WTC11 (cell line): Measurements from ENCODE around the gene VPS52. TPM values are rescaled to one million over a fixed set of nuclear protein-coding genes. Genes with fewer than 3 reads are reported as not detected.

Experiments
- ATAC-seq: fragments of 200-7000 bp; cut with Tn5 transposase; 2 replicates; pipeline ENCODE4 v1.10.0; 2021; ENCODE audit warnings: mild to moderate bottlenecking, moderate library complexity
- CTCF ChIA-PET: fragments of 300-600 bp; sonication (Branson Sonifier 250); formaldehyde crosslinking; loops from one replicate; lab custom pipeline; 2021; ENCODE audit warnings: antibody characterized with exemption; lab: Charles Lee
- POLR2A ChIA-PET: fragments of 350-600 bp; sonication (Branson Sonifier 250); formaldehyde crosslinking; loops from one replicate; lab custom pipeline; 2021; ENCODE audit warnings: antibody characterized with exemption; lab: Charles Lee
- DNase-seq: peaks from one replicate; pipeline ENCODE4 v3.0.0; 2021; ENCODE audit warnings: low spot score
- H3K27ac Mint-ChIP-seq: 2 replicates; pipeline ENCODE4 v1.8.0; 2021; ENCODE audit warnings: mixed read lengths
- H3K27me3 Mint-ChIP-seq: 2 replicates; pipeline ENCODE4 v1.8.0; 2021; ENCODE audit warnings: low read depth, mild to moderate bottlenecking, moderate library complexity, mixed read lengths
- H3K36me3 Mint-ChIP-seq: 2 replicates; pipeline ENCODE4 v1.8.0; 2021; ENCODE audit warnings: mixed read lengths
- H3K4me1 Mint-ChIP-seq: 2 replicates; pipeline ENCODE4 v1.8.0; 2022; ENCODE audit warnings: mixed read lengths
- H3K4me3 Mint-ChIP-seq: 2 replicates; pipeline ENCODE4 v1.8.0; 2021; ENCODE audit warnings: mild to moderate bottlenecking, moderate library complexity, mixed read lengths
- H3K9me3 Mint-ChIP-seq: 2 replicates; pipeline ENCODE4 v1.8.0; 2021; ENCODE audit warnings: mixed read lengths
- ARID4B ChIP-seq: sonication (generic); formaldehyde crosslinking; IDR thresholded peaks from 2 replicates; pipeline ENCODE4 v1.8.0; 2023; ENCODE audit warnings: missing genetic modification reagents, mild to moderate bottlenecking, borderline replicate concordance
- ATF2 ChIP-seq: sonication (generic); formaldehyde crosslinking; IDR thresholded peaks from 2 replicates; pipeline ENCODE4 v1.8.1; 2022; ENCODE audit warnings: low read depth, missing genetic modification reagents, borderline replicate concordance
- CTCF ChIP-seq: fragments of 200-600 bp; IDR thresholded peaks from 2 replicates; pipeline ENCODE4 v1.8.0; 2022; ENCODE audit warnings: antibody characterized with exemption
- E2F1 ChIP-seq: sonication (generic); formaldehyde crosslinking; IDR thresholded peaks from 2 replicates; pipeline ENCODE4 v1.8.0; 2022; ENCODE audit warnings: mild to moderate bottlenecking, missing genetic modification reagents
- ETV6 ChIP-seq: sonication (generic); formaldehyde crosslinking; IDR thresholded peaks from 2 replicates; pipeline ENCODE4 v1.8.1; 2022; ENCODE audit warnings: mild to moderate bottlenecking, missing genetic modification reagents
- GTF2I ChIP-seq: fragments of 250-450 bp; sonication (Bioruptor Pico); conservative IDR thresholded peaks from 2 replicates; pipeline ENCODE4 v1.4.0; 2021; ENCODE audit warnings: mild to moderate bottlenecking
- MYBL2 ChIP-seq: sonication (generic); formaldehyde crosslinking; IDR thresholded peaks from 2 replicates; pipeline ENCODE4 v1.8.1; 2023; ENCODE audit warnings: mild to moderate bottlenecking, moderate library complexity, missing genetic modification reagents
- NFE2L1 ChIP-seq: sonication (generic); formaldehyde crosslinking; IDR thresholded peaks from 2 replicates; pipeline ENCODE4 v1.8.1; 2023; ENCODE audit warnings: missing genetic modification reagents
- RELA ChIP-seq: sonication (generic); formaldehyde crosslinking; IDR thresholded peaks from 2 replicates; pipeline ENCODE4 v1.8.1; 2022; ENCODE audit warnings: missing genetic modification reagents, mild to moderate bottlenecking, borderline replicate concordance
- RORB ChIP-seq: fragments of 250-450 bp; sonication (Bioruptor Pico); IDR thresholded peaks from 2 replicates; pipeline ENCODE4 v1.9.0; 2021; ENCODE audit warnings: mild to moderate bottlenecking
- STAT6 ChIP-seq: sonication (generic); formaldehyde crosslinking; conservative IDR thresholded peaks from 2 replicates; pipeline ENCODE4 v1.8.1; 2023; ENCODE audit warnings: mild to moderate bottlenecking, low read depth, missing genetic modification reagents, moderate library complexity
- TP53 ChIP-seq: sonication (generic); formaldehyde crosslinking; IDR thresholded peaks from 2 replicates; pipeline ENCODE4 v1.8.1; 2023; ENCODE audit warnings: mild to moderate bottlenecking, missing genetic modification reagents
- ZBTB21 ChIP-seq: sonication (generic); formaldehyde crosslinking; IDR thresholded peaks from 2 replicates; pipeline ENCODE4 v1.8.1; 2023; ENCODE audit warnings: mild to moderate bottlenecking, missing genetic modification reagents, borderline replicate concordance
- ZNF317 ChIP-seq: sonication (generic); formaldehyde crosslinking; IDR thresholded peaks from 2 replicates; pipeline ENCODE4 v1.8.1; 2023; ENCODE audit warnings: low read depth, mild to moderate bottlenecking, moderate library complexity, missing genetic modification reagents, borderline replicate concordance
- ZNF423 ChIP-seq: fragments of 250-450 bp; sonication (Bioruptor Pico); IDR thresholded peaks from 2 replicates; pipeline ENCODE4 v2.1.2; 2022; ENCODE audit warnings: mild to moderate bottlenecking, moderate library complexity
- ZNF425 ChIP-seq: fragments of 250-450 bp; sonication (Bioruptor Pico); conservative IDR thresholded peaks from 2 replicates; pipeline ENCODE4 v1.9.0; 2021; ENCODE audit warnings: mild to moderate bottlenecking
- total RNA-seq: library from RNA; stranded (reverse); gene quantifications from 3 replicates; pipeline ENCODE4 v1.2.3, GENCODE V29; 2021

VPS52 gene
- total RNA-seq, 1 experiment from 2014 or later: 46.8 TPM

- no peaks in the 10 kb centered on the region for H3K9me3 Mint-ChIP-seq
- peak overlapping the region; percentile 86 for H3K4me3 Mint-ChIP-seq
- ATAC-seq (no peak), DNase-seq (no peak)
- H3K36me3 Mint-ChIP-seq: peaks cover 16% of the 10 kb centered on the region
- peaks cover 26% of the 10 kb centered on the region for H3K27me3 Mint-ChIP-seq
- TF ChIP-seq ZBTB21 (CRISPR knock-in tag) (no peak), ZNF423 (CRISPR knock-in tag) (no peak), TP53 (CRISPR knock-in tag) (no peak), STAT6 (CRISPR knock-in tag) (no peak), ARID4B (CRISPR knock-in tag) (no peak), GTF2I (CRISPR knock-in tag) (no peak), ZNF317 (no peak), MYBL2 (CRISPR knock-in tag) (no peak), E2F1 (CRISPR knock-in tag) (no peak), RORB (CRISPR knock-in tag) (no peak), ZNF425 (CRISPR knock-in tag) (no peak), RELA (CRISPR knock-in tag) (no peak), ATF2 (CRISPR knock-in tag) (no peak), NFE2L1 (no peak), ETV6 (CRISPR knock-in tag) (no peak), CTCF (no peak)
- ChIA-PET POLR2A (interaction anchor here (1.5 to 1.9 kb wide), 2 partner anchors 21 to 49 kb away, joined by 3 to 5 read pairs; partner anchors contain the start of genes RPS18 and VPS52), CTCF (interaction anchor here (1.4 to 5.2 kb wide), 6 partner anchors 27 to 267 kb away, joined by 4 to 83 read pairs (median 25); partner anchors contain the start of genes B3GALT4, RGL2 and RING1)
- H3K27ac Mint-ChIP-seq: no peak overlapping the region
- peaks cover 18% of the 10 kb centered on the region for H3K4me1 Mint-ChIP-seq
These were observed 20.9 kb downstream of the VPS52 start for GRCh38 chr6:33250731-33251130.
